T-helper 17 cell (primary cell): ENCODE results near the gene TNFRSF21. TPM values are rescaled to one million over a fixed set of nuclear protein-coding genes. Genes with fewer than 3 reads are reported as not detected.

Experiments used
- ATAC-seq: fragments of 150-1000 bp; cut with Tn5 transposase; 2 replicates; pipeline ENCODE4 v1.10.0; 2021; ENCODE audit warnings: mild to moderate bottlenecking, moderate library complexity
- DNase-seq, 3 donors: peaks; one replicate each; pipeline versions ENCODE4 v3.0.0 to v3.0.0-alpha.2; 2020 to 2021
- H3K9me3 ChIP-seq: one replicate; pipeline ENCODE4 v1.7.0; 2013; ENCODE audit warnings: low read length, mild to moderate bottlenecking; ENCODE audit not compliant: control insufficient read depth, poor library complexity, severe bottlenecking
- H3K27ac Mint-ChIP-seq: one replicate; pipeline ENCODE4 v1.8.0; 2022; ENCODE audit warnings: mild to moderate bottlenecking, moderate library complexity, mixed read lengths
- H3K27me3 Mint-ChIP-seq: one replicate; pipeline ENCODE4 v1.8.0; 2022; ENCODE audit warnings: mixed read lengths
- H3K36me3 Mint-ChIP-seq: one replicate; pipeline ENCODE4 v1.8.0; 2022; ENCODE audit warnings: low read depth, mixed read lengths
- H3K4me1 Mint-ChIP-seq: one replicate; pipeline ENCODE4 v1.8.0; 2022; ENCODE audit warnings: mild to moderate bottlenecking, mixed read lengths
- H3K4me3 Mint-ChIP-seq: one replicate; pipeline ENCODE4 v1.8.0; 2022; ENCODE audit warnings: mild to moderate bottlenecking, moderate library complexity, mixed read lengths
- total RNA-seq, 4 donors: library from RNA in 2 of 4; stranded (reverse) in 2 of 4; gene quantifications; one replicate each; pipeline ENCODE4 v1.2.3 and lab custom pipeline; 2022 to 2026

Gene TNFRSF21
- under 1 TPM; 0.10 to 0.47 TPM for total RNA-seq
- total RNA-seq (lab: John Stamatoyannopoulos, UW), result 0.08 to 0.12 reads per million in 2 donors

- DNase-seq (peak; percentile 33 to 53 (median 46)), ATAC-seq (peak; percentile 96)
- H3K27ac Mint-ChIP-seq, result no peak within 1 kb of the TSS
- H3K27me3 Mint-ChIP-seq, result peaks cover 66% of the 10 kb centered on the region
- H3K9me3 ChIP-seq, result no peaks in the 10 kb centered on the region
- peaks cover 6% of the 10 kb centered on the region for H3K4me1 Mint-ChIP-seq
- peaks cover 2% of the 10 kb centered on the region for H3K36me3 Mint-ChIP-seq
- H3K4me3 Mint-ChIP-seq, result peak within 1 kb of the TSS; percentile 81
Measured at GRCh38 chr6:47309291-47310130, at the start of gene TNFRSF21. TSS of gene TNFRSF21 (minus strand) at chr6:47309905. CDS start at chr6:47309511, 394 bp downstream.

- H3K9me3 ChIP-seq, result no peaks in the 10 kb centered on the region
- no peaks in the 10 kb centered on the region for H3K36me3 Mint-ChIP-seq
- no peak for DNase-seq
- ATAC-seq, result no peak
- peaks cover 51% of the 10 kb centered on the region for H3K27me3 Mint-ChIP-seq
- no peak overlapping the region for H3K27ac Mint-ChIP-seq
- H3K4me1 Mint-ChIP-seq, result no peaks in the 10 kb centered on the region
- H3K4me3 Mint-ChIP-seq, result no peak overlapping the region
Measured at GRCh38 chr6:47358440-47359225, 48.9 kb upstream of the TNFRSF21 start.

GRCh38 chr6:47357827-47358226 lies 48.1 kb upstream of the TNFRSF21 start:
- Mint-ChIP-seq H3K27ac (no peak overlapping the region), H3K27me3 (peaks cover 47% of the 10 kb centered on the region), H3K36me3 (no peaks in the 10 kb centered on the region), H3K4me3 (no peak overlapping the region), H3K4me1 (no peaks in the 10 kb centered on the region)
- no peak for ATAC-seq
- no peaks in the 10 kb centered on the region for H3K9me3 ChIP-seq
- DNase-seq, result no peak

GRCh38 chr6:47355496-47355895 lies 45.8 kb upstream of the TNFRSF21 start:
- H3K36me3 Mint-ChIP-seq, result no peaks in the 10 kb centered on the region
- H3K4me1 Mint-ChIP-seq, result no peaks in the 10 kb centered on the region
- H3K4me3 Mint-ChIP-seq, result no peak overlapping the region
- no peak overlapping the region for H3K27ac Mint-ChIP-seq
- ATAC-seq, result no peak
- H3K27me3 Mint-ChIP-seq, result peaks cover 55% of the 10 kb centered on the region
- no peaks in the 10 kb centered on the region for H3K9me3 ChIP-seq
- no peak for DNase-seq

GRCh38 chr6:47353871-47354270 lies 44.2 kb upstream of the TNFRSF21 start:
- no peak for DNase-seq
- Mint-ChIP-seq H3K36me3 (no peaks in the 10 kb centered on the region), H3K4me1 (no peaks in the 10 kb centered on the region), H3K27me3 (peaks cover 40% of the 10 kb centered on the region), H3K4me3 (no peak overlapping the region), H3K27ac (no peak overlapping the region)
- no peaks in the 10 kb centered on the region for H3K9me3 ChIP-seq
- no peak for ATAC-seq

GRCh38 chr6:47352966-47353365 lies 43.3 kb upstream of the TNFRSF21 start:
- H3K9me3 ChIP-seq, result no peaks in the 10 kb centered on the region
- Mint-ChIP-seq H3K27ac (no peak overlapping the region), H3K4me1 (no peaks in the 10 kb centered on the region), H3K4me3 (no peak overlapping the region), H3K27me3 (peaks cover 31% of the 10 kb centered on the region), H3K36me3 (no peaks in the 10 kb centered on the region)
- DNase-seq, result no peak
- no peak for ATAC-seq

GRCh38 chr6:47352194-47352920 lies 42.7 kb upstream of the TNFRSF21 start:
- Mint-ChIP-seq H3K36me3 (no peaks in the 10 kb centered on the region), H3K27ac (no peak overlapping the region), H3K27me3 (peaks cover 28% of the 10 kb centered on the region), H3K4me3 (no peak overlapping the region), H3K4me1 (no peaks in the 10 kb centered on the region)
- no peak for ATAC-seq
- no peak for DNase-seq
- no peaks in the 10 kb centered on the region for H3K9me3 ChIP-seq

- Mint-ChIP-seq H3K27me3 (peaks cover 28% of the 10 kb centered on the region), H3K4me3 (no peak overlapping the region), H3K36me3 (no peaks in the 10 kb centered on the region), H3K4me1 (no peaks in the 10 kb centered on the region), H3K27ac (no peak overlapping the region)
- ATAC-seq (no peak), DNase-seq (no peak)
- H3K9me3 ChIP-seq, result no peaks in the 10 kb centered on the region
Measured at GRCh38 chr6:47351621-47352020, 41.9 kb upstream of the TNFRSF21 start.

- H3K36me3 Mint-ChIP-seq, result no peaks in the 10 kb centered on the region
- no peak overlapping the region for H3K27ac Mint-ChIP-seq
- H3K27me3 Mint-ChIP-seq, result peaks cover 32% of the 10 kb centered on the region
- ATAC-seq (no peak), DNase-seq (no peak)
- no peaks in the 10 kb centered on the region for H3K9me3 ChIP-seq
- no peaks in the 10 kb centered on the region for H3K4me1 Mint-ChIP-seq
- no peak overlapping the region for H3K4me3 Mint-ChIP-seq
Measured at GRCh38 chr6:47349931-47350330, 40.2 kb upstream of the TNFRSF21 start.

GRCh38 chr6:47348316-47348863 lies 38.7 kb upstream of the TNFRSF21 start:
- no peaks in the 10 kb centered on the region for H3K36me3 Mint-ChIP-seq
- no peaks in the 10 kb centered on the region for H3K4me1 Mint-ChIP-seq
- H3K27me3 Mint-ChIP-seq, result peaks cover 21% of the 10 kb centered on the region
- ATAC-seq (no peak), DNase-seq (no peak)
- no peak overlapping the region for H3K27ac Mint-ChIP-seq
- H3K9me3 ChIP-seq, result no peaks in the 10 kb centered on the region
- no peak overlapping the region for H3K4me3 Mint-ChIP-seq

GRCh38 chr6:47345761-47346160 lies 36.1 kb upstream of the TNFRSF21 start:
- Mint-ChIP-seq H3K36me3 (no peaks in the 10 kb centered on the region), H3K27me3 (peaks cover 11% of the 10 kb centered on the region), H3K4me3 (no peak overlapping the region), H3K4me1 (no peaks in the 10 kb centered on the region), H3K27ac (no peak overlapping the region)
- DNase-seq, result no peak
- H3K9me3 ChIP-seq, result no peaks in the 10 kb centered on the region
- no peak for ATAC-seq

GRCh38 chr6:47344022-47344421 lies 34.3 kb upstream of the TNFRSF21 start:
- H3K27me3 Mint-ChIP-seq, result peaks cover 11% of the 10 kb centered on the region

GRCh38 chr6:47343600-47343999 lies 33.9 kb upstream of the TNFRSF21 start:
- no peak for ATAC-seq
- Mint-ChIP-seq H3K4me3 (no peak overlapping the region), H3K27me3 (peaks cover 11% of the 10 kb centered on the region), H3K4me1 (no peaks in the 10 kb centered on the region), H3K36me3 (no peaks in the 10 kb centered on the region), H3K27ac (no peak overlapping the region)
- no peaks in the 10 kb centered on the region for H3K9me3 ChIP-seq
- DNase-seq, result no peak

More at GRCh38 chr6:47344022-47344421, 34.3 kb upstream of the TNFRSF21 start:
- DNase-seq (no peak), ATAC-seq (no peak)
- no peaks in the 10 kb centered on the region for H3K9me3 ChIP-seq
- H3K36me3 Mint-ChIP-seq, result no peaks in the 10 kb centered on the region
- H3K4me1 Mint-ChIP-seq, result no peaks in the 10 kb centered on the region
- H3K27ac Mint-ChIP-seq, result no peak overlapping the region
- no peak overlapping the region for H3K4me3 Mint-ChIP-seq
